ENCODE results near the gene SLIT1. TPM values are rescaled to one million over a fixed set of nuclear protein-coding genes. Genes with fewer than 3 reads are reported as not detected.

The SLIT1 gene
- total RNA-seq, 4 donors from 2014 or later = 0.04 to 0.13 TPM; not detected in 2

GRCh38 chr10:97183314-97183713 lies 2.4 kb downstream of the SLIT1 start:
- H3K36me3 ChIP-seq = no peaks in the 10 kb centered on the region
- ATAC-seq = no peak
- WGBS, 2 donors (ENCODE audit: low coverage in 1 of 2) = 89% methylated on average over 3 of the region's 3 CpGs; no CpG with 5 or more reads in 1 of the 2 donors
- H3K4me1 ChIP-seq = peaks cover 0 to 21% (median 7%) of the 10 kb centered on the region in 3 donors
- H3K27ac ChIP-seq = no peak overlapping the region
- H3K9me3 ChIP-seq = no peaks in the 10 kb centered on the region
- no peak for TF ChIP-seq POLR2A (IDR thresholded peaks at IDR 0.05)
- TF ChIP-seq POLR2AphosphoS5 (IDR thresholded peaks at IDR 0.05) = no peak
- TF ChIP-seq CTCF (IDR thresholded peaks at IDR 0.05) = no peak
- no peak for TF ChIP-seq EP300 (IDR thresholded peaks at IDR 0.05)
- peaks cover 69% of the 10 kb centered on the region for H3K27me3 ChIP-seq
- no peak overlapping the region for H3K4me3 ChIP-seq

- WGBS, 2 donors (ENCODE audit: low coverage in 1 of 2) = 69 to 76% methylated on average over 4 to 7 of the region's 10 CpGs
Measured at GRCh38 chr10:97182288-97182990, 3.3 kb downstream of the SLIT1 start.

GRCh38 chr10:97180986-97181385 lies 4.8 kb downstream of the SLIT1 start:
- WGBS, 2 donors (ENCODE audit: low coverage in 1 of 2) = no CpG with 5 or more reads among the region's 10 CpGs
- no peaks in the 10 kb centered on the region for H3K36me3 ChIP-seq
- ATAC-seq = no peak
- no peak overlapping the region for H3K27ac ChIP-seq
- H3K4me1 ChIP-seq = peaks cover 0 to 18% (median 7%) of the 10 kb centered on the region in 3 donors
- H3K9me3 ChIP-seq = no peaks in the 10 kb centered on the region
- peaks cover 69% of the 10 kb centered on the region for H3K27me3 ChIP-seq
- TF ChIP-seq POLR2A (IDR thresholded peaks at IDR 0.05) (no peak), CTCF (IDR thresholded peaks at IDR 0.05) (no peak), POLR2AphosphoS5 (IDR thresholded peaks at IDR 0.05) (no peak), EP300 (IDR thresholded peaks at IDR 0.05) (no peak)
- no peak overlapping the region for H3K4me3 ChIP-seq

More at GRCh38 chr10:97182288-97182990, 3.3 kb downstream of the SLIT1 start:
- Histone ChIP-seq H3K27me3 (peaks cover 69% of the 10 kb centered on the region), H3K9me3 (no peaks in the 10 kb centered on the region), H3K27ac (no peak overlapping the region), H3K4me3 (no peak overlapping the region), H3K36me3 (no peaks in the 10 kb centered on the region), H3K4me1 (peaks cover 0 to 21% (median 7%) of the 10 kb centered on the region in 3 donors)
- no peak for ATAC-seq
- no peak for TF ChIP-seq POLR2A (IDR thresholded peaks at IDR 0.05)
- TF ChIP-seq CTCF (IDR thresholded peaks at IDR 0.05) = no peak
- TF ChIP-seq POLR2AphosphoS5 (IDR thresholded peaks at IDR 0.05) = no peak
- no peak for TF ChIP-seq EP300 (IDR thresholded peaks at IDR 0.05)

- ATAC-seq = no peak
- WGBS, 2 donors (ENCODE audit: low coverage in 1 of 2) = 71 to 100% methylated on average over 2 to 3 of the region's 8 CpGs
- peaks cover 69% of the 10 kb centered on the region for H3K27me3 ChIP-seq
Measured at GRCh38 chr10:97180363-97180755, 5.4 kb downstream of the SLIT1 start.

More at GRCh38 chr10:97180363-97180755, 5.4 kb downstream of the SLIT1 start:
- H3K4me1 ChIP-seq = peaks cover 0 to 12% (median under 1%) of the 10 kb centered on the region in 3 donors
- no peak for TF ChIP-seq POLR2AphosphoS5 (IDR thresholded peaks at IDR 0.05)
- TF ChIP-seq POLR2A (IDR thresholded peaks at IDR 0.05) = no peak
- no peak for TF ChIP-seq CTCF (IDR thresholded peaks at IDR 0.05)
- TF ChIP-seq EP300 (IDR thresholded peaks at IDR 0.05) = no peak
- H3K36me3 ChIP-seq = no peaks in the 10 kb centered on the region
- H3K27ac ChIP-seq = no peak overlapping the region
- no peak overlapping the region for H3K4me3 ChIP-seq
- no peaks in the 10 kb centered on the region for H3K9me3 ChIP-seq
